Measurements from ENCODE around the gene PPP1CB.

PPP1CB gene

DNA sequence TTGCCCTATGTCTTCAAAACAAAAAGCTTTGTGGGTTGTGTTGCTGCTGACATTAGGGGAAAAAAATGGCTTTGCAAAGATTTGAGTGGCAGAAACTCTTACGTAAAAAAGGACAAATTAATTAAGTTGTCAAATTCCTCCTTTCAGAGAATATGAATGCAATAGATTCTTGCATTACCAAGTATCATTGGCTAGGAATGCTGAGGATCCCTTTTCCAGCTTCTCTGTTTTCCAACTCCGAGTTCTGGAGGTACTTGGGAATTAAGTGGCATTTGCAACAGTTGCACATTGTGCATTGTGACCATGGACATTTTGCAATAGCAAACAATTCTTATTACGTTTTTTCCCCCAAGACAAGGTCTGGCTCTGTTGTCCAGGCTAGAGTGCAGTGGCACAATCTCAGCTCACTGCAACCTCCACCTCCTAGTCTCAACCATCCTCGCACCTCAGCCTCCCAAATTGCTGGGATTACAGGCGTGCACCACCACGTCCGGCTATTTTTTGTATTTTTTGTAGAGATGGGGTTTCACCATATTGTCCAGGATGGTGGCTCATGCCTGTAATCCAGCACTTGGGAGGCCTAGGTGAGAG is 29.9 kb upstream of the PPP1CB start:
- TF ChIP-seq, protein P1, sequence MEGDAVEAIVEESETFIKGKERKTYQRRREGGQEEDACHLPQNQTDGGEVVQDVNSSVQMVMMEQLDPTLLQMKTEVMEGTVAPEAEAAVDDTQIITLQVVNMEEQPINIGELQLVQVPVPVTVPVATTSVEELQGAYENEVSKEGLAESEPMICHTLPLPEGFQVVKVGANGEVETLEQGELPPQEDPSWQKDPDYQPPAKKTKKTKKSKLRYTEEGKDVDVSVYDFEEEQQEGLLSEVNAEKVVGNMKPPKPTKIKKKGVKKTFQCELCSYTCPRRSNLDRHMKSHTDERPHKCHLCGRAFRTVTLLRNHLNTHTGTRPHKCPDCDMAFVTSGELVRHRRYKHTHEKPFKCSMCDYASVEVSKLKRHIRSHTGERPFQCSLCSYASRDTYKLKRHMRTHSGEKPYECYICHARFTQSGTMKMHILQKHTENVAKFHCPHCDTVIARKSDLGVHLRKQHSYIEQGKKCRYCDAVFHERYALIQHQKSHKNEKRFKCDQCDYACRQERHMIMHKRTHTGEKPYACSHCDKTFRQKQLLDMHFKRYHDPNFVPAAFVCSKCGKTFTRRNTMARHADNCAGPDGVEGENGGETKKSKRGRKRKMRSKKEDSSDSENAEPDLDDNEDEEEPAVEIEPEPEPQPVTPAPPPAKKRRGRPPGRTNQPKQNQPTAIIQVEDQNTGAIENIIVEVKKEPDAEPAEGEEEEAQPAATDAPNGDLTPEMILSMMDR (IDR thresholded peaks at IDR 0.05; ENCODE audit: insufficient read depth, low read length): no peak
- TF ChIP-seq GABPA (IDR thresholded peaks at IDR 0.05; ENCODE audit: low read depth) (no peak), POLR2AphosphoS5 (IDR thresholded peaks at IDR 0.05; ENCODE audit: low read depth) (no peak), SPI1 (IDR thresholded peaks at IDR 0.05; ENCODE audit: borderline replicate concordance, low read depth) (no peak)
- TF ChIP-seq, protein P2, sequence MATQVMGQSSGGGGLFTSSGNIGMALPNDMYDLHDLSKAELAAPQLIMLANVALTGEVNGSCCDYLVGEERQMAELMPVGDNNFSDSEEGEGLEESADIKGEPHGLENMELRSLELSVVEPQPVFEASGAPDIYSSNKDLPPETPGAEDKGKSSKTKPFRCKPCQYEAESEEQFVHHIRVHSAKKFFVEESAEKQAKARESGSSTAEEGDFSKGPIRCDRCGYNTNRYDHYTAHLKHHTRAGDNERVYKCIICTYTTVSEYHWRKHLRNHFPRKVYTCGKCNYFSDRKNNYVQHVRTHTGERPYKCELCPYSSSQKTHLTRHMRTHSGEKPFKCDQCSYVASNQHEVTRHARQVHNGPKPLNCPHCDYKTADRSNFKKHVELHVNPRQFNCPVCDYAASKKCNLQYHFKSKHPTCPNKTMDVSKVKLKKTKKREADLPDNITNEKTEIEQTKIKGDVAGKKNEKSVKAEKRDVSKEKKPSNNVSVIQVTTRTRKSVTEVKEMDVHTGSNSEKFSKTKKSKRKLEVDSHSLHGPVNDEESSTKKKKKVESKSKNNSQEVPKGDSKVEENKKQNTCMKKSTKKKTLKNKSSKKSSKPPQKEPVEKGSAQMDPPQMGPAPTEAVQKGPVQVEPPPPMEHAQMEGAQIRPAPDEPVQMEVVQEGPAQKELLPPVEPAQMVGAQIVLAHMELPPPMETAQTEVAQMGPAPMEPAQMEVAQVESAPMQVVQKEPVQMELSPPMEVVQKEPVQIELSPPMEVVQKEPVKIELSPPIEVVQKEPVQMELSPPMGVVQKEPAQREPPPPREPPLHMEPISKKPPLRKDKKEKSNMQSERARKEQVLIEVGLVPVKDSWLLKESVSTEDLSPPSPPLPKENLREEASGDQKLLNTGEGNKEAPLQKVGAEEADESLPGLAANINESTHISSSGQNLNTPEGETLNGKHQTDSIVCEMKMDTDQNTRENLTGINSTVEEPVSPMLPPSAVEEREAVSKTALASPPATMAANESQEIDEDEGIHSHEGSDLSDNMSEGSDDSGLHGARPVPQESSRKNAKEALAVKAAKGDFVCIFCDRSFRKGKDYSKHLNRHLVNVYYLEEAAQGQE (IDR thresholded peaks at IDR 0.05; ENCODE audit: insufficient replicate concordance, low read depth): no peak
- no peak for DNase-seq (ENCODE audit: low read depth in 1 of 2, low spot score in 1 of 2)
- Histone ChIP-seq H3K27me3 (ENCODE audit: insufficient read depth, poor library complexity, severe bottlenecking) (no peaks in the 10 kb centered on the region), H3K27ac (replicated peaks) (no peak overlapping the region), H3K4me3 (replicated peaks; ENCODE audit: insufficient read depth, low read length) (no peak overlapping the region)

DNA sequence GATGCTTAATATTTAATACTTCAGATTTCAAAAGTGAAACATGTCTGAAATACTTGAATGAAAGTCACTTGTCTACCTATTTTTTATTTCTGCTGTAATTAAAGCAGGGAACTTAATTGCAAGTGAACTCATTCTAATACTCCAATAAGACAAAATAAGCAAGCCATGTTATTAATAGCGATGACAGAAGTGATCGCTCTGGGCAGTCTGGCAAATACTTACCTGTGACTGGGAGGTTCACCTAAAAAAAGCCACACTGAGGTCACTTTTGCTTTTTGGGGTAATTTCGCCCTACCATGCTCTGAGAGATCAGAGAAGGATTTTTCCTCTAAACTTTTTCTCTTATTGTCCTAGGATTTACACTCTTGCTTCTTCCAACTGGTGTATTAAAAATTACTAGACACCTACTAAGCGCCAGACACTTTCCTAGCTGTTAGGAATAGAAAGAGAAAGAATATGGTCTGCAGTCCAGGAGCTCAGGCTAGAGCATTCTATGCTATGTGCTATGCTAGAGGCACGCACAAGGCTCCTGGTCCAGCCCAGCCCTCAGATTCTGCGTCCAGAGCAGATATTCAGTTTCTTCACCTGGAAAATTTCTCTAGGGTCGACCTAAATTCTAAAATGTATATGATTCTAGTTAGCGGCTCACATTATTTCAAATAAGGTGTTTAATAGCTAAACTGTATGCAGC is 26.5 kb upstream of the PPP1CB start:
- H3K27ac ChIP-seq (replicated peaks): no peak overlapping the region
- no peak overlapping the region for H3K4me3 ChIP-seq (replicated peaks; ENCODE audit: insufficient read depth, low read length)
- TF ChIP-seq POLR2AphosphoS5 (IDR thresholded peaks at IDR 0.05; ENCODE audit: low read depth) (no peak), SPI1 (IDR thresholded peaks at IDR 0.05; ENCODE audit: borderline replicate concordance, low read depth) (no peak), GABPA (IDR thresholded peaks at IDR 0.05; ENCODE audit: low read depth) (no peak)
- TF ChIP-seq, protein P1 (IDR thresholded peaks at IDR 0.05; ENCODE audit: insufficient read depth, low read length): no peak
- TF ChIP-seq, protein P2 (IDR thresholded peaks at IDR 0.05; ENCODE audit: insufficient replicate concordance, low read depth): no peak
- H3K27me3 ChIP-seq (ENCODE audit: insufficient read depth, poor library complexity, severe bottlenecking): no peaks in the 10 kb centered on the region
- DNase-seq (ENCODE audit: low read depth in 1 of 2, low spot score in 1 of 2): no peak

DNA sequence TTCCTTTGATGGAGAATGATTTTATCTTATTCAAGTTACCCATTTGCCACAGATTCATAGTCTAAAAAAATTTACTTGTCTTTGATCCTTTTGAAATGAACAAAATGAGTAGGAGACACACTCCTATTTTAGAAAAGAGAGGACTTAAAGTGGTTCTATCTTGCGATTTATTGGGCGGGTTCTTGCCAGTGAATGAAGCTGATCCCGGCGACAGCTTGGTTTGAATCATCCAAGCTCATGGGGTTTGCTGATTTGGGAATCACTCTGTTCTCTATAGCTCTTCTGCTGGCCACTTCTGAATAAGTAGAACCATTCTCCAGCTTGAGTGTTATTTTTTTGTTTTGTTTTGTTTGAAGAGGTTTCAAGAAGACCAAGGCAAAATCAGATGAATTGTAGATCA is 25.5 kb upstream of the PPP1CB start:
- TF ChIP-seq SPI1 (IDR thresholded peaks at IDR 0.05; ENCODE audit: borderline replicate concordance, low read depth) (no peak), GABPA (IDR thresholded peaks at IDR 0.05; ENCODE audit: low read depth) (no peak), POLR2AphosphoS5 (IDR thresholded peaks at IDR 0.05; ENCODE audit: low read depth) (no peak)
- TF ChIP-seq, protein P1 (IDR thresholded peaks at IDR 0.05; ENCODE audit: insufficient read depth, low read length): no peak
- TF ChIP-seq, protein P2 (IDR thresholded peaks at IDR 0.05; ENCODE audit: insufficient replicate concordance, low read depth): no peak
- no peak for DNase-seq (ENCODE audit: low read depth in 1 of 2, low spot score in 1 of 2)
- no peak overlapping the region for H3K27ac ChIP-seq (replicated peaks)
- no peaks in the 10 kb centered on the region for H3K27me3 ChIP-seq (ENCODE audit: insufficient read depth, poor library complexity, severe bottlenecking)
- no peak overlapping the region for H3K4me3 ChIP-seq (replicated peaks; ENCODE audit: insufficient read depth, low read length)
